Heart left ventricle (tissue), 16 donors: ENCODE data around the gene CUBN. TPM values are rescaled to one million over a fixed set of nuclear protein-coding genes. Genes with fewer than 3 reads are reported as not detected.

Experiments used
- ATAC-seq, 4 donors: fragments of 200-7000 bp; cut with Tn5 transposase; one replicate each; pipeline ENCODE4 v1.9.1; 2020 to 2022; ENCODE audit warnings: moderate library complexity in 4 of 4, mild to moderate bottlenecking in 3 of 4, moderate number of reproducible peaks in 1 of 4
- DNase-seq, 5 donors: peaks; one replicate each; pipeline ENCODE4 v3.0.0-alpha.2; 2020
- H3K27ac ChIP-seq, 12 donors: fragments of 200-600 bp; sonication (generic) in 4 of 12; one replicate each; pipeline versions ENCODE4 v1.5.0 to v1.8.0; 2016 to 2022; ENCODE audit warnings: mild to moderate bottlenecking in 2 of 12
- H3K27me3 ChIP-seq, 9 donors: fragments of 200-600 bp; sonication (generic) in 2 of 9; one replicate each; pipeline versions ENCODE4 v1.5.1 to v1.8.0; 2016 to 2022; ENCODE audit warnings: mild to moderate bottlenecking in 3 of 9
- H3K36me3 ChIP-seq, 9 donors: fragments of 200-600 bp; sonication (generic) in 2 of 9; one replicate each; pipeline versions ENCODE4 v1.5.0 to v1.8.0; 2018 to 2022; ENCODE audit warnings: mild to moderate bottlenecking in 2 of 9
- H3K4me1 ChIP-seq, 12 donors: fragments of 200-600 bp; sonication (generic) in 4 of 12; one replicate each; pipeline versions ENCODE4 v1.5.0 to v1.8.0; 2016 to 2022; ENCODE audit warnings: mild to moderate bottlenecking in 3 of 12
- H3K4me3 ChIP-seq, 12 donors: fragments of 200-600 bp; sonication (generic) in 4 of 12; one replicate each; pipeline versions ENCODE4 v1.5.0 to v1.8.0; 2017 to 2022; ENCODE audit warnings: mild to moderate bottlenecking in 9 of 12, moderate library complexity in 4 of 12
- H3K9me3 ChIP-seq, 12 donors: fragments of 200-600 bp; sonication (generic) in 4 of 12; one replicate each; pipeline versions ENCODE4 v1.5.0 to v1.8.0; 2016 to 2022; ENCODE audit warnings: mild to moderate bottlenecking in 1 of 12
- POLR2A ChIP-seq, 2 donors: fragments of 450-650 bp; IDR thresholded peaks; one replicate each; pipeline ENCODE4 v1.6.1; 2017; ENCODE audit warnings: antibody characterized with exemption in 2 of 2, mild to moderate bottlenecking in 2 of 2, moderate library complexity in 2 of 2
- WGBS, 4 donors: extraction: QIAGEN DNeasy Blood & Tissue Kit in 2 of 4; methylation state at CpG; one replicate each; pipeline versions ENCODE4 v1.1.5 to v1.1.7; 2013 to 2018; 5-methylcytosine and 5-hydroxymethylcytosine counted together
- intact Hi-C, 10 donors: fragments of 100-400 bp; cut with DNase I; formaldehyde crosslinking; loops; one replicate each; pipeline versions ENCODE4 v1.11.1 to v1.14.2; 2022
- polyA plus RNA-seq, 2 donors: library from polyadenylated mRNA; stranded (reverse); fragments of 200-250 nt; gene quantifications; one replicate each; pipeline ENCODE4 v1.2.3, GENCODE V29; 2013
- total RNA-seq, 9 donors: library from RNA; depleted of rRNA in 2 of 9; stranded (reverse); fragments of >200 nt in 2 of 9; fragmentation: NEBNext Ultra II Directional in 3 of 9; extraction: Animal tissue kit (Norgen Biotek cat#: 25700) in 3 of 9; gene quantifications; one replicate each; pipeline versions ENCODE4 v1.1.0 to v1.2.4, GENCODE V29; 2016 to 2023
- TF ChIP-seq, protein P1 (sequence below), 12 donors: fragments of 200-600 bp; sonication (generic) in 4 of 12; IDR thresholded peaks; one replicate each; pipeline versions ENCODE4 v1.5.0 to v1.8.0; 2018 to 2022; ENCODE audit warnings: antibody characterized with exemption in 12 of 12, mild to moderate bottlenecking in 5 of 12
- donor health status: ischemic (EF 13 %, LVEDD 7.1; RV severe dilation, severe dysfunction).
- donor health status: healthy with polysubstance abuse.
- donor health status: DM: no; HTN: yes; CAD: no.
- donor health status: DM: no; HTN: no; CAD: no.
- donor health status: ischemic (EF 25% LVEDD 6.9; RV normal size, moderate dysfunction).
- donor health status: ischemic (EF 25% LVEDD 5.7; RV mildly dilated, moderate dysfunction).
- donor health status: healthy.
- donor health status: DM: yes; HTN: yes; CAD: no.
- donor health status: ischemic (EF 35%, LVEDD 5.7; RV mildly dilated, moderate dysfunction).
- donor health status: nonischemic (EF 11% LVEDD 7.7; RV severe dilation, severe dysfunction).
- donor health status: DM: yes; HTN: yes; CAD: no.
- donor health status: PGD.
- donor health status: ischemic (EF 29% LVEDD 5.4; RV normal size, mild dysfunction).
- donor health status: nonischemic (EF 23%, LVEDD 6.1; RV moderate dilation, normal function).

The CUBN gene
- total and polyA plus RNA-seq, 11 donors = 0.07 to 1.5 (median 0.44) TPM

GRCh38 chr10:17086865-17087367 is 42.7 kb downstream of the CUBN start:
- no peak for ATAC-seq
- H3K4me3 ChIP-seq = no peak overlapping the region

DNA sequence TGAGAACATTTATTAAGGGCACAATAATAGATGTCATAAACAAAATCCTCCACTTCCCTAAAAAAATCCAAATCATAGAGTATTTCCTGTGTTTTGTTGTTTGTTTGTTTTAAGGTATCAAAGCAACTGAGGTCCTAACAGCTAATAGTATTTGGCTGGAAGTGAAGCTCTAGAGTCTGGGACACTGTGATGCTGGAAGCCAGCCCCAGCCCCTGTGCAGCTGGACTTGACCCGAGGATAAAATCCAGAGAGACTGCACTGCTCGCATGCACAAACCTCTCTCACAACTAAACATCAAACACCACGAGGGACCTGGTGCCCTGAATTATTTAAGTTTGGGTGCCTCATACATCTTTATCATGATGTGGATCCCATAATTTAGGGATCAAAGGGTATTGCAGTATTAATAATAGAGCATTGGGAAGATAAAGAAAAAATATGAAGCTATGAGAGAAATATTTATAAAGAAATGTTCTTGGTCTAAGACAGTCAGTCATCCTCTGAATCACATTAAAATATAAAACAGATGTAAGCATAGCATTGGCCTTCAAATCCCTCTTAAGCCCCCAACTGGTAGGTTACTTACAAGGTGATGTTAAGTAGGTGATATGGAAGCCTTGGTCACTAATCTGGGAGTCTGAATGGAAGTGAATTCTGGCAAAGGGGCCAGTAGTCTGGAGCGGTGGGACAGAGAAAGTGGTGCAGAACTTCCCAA is 44.4 kb downstream of the CUBN start:
- no peaks in the 10 kb centered on the region for H3K36me3 ChIP-seq
- TF ChIP-seq, protein P1, sequence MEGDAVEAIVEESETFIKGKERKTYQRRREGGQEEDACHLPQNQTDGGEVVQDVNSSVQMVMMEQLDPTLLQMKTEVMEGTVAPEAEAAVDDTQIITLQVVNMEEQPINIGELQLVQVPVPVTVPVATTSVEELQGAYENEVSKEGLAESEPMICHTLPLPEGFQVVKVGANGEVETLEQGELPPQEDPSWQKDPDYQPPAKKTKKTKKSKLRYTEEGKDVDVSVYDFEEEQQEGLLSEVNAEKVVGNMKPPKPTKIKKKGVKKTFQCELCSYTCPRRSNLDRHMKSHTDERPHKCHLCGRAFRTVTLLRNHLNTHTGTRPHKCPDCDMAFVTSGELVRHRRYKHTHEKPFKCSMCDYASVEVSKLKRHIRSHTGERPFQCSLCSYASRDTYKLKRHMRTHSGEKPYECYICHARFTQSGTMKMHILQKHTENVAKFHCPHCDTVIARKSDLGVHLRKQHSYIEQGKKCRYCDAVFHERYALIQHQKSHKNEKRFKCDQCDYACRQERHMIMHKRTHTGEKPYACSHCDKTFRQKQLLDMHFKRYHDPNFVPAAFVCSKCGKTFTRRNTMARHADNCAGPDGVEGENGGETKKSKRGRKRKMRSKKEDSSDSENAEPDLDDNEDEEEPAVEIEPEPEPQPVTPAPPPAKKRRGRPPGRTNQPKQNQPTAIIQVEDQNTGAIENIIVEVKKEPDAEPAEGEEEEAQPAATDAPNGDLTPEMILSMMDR (IDR thresholded peaks at IDR 0.05) = no peak
- TF ChIP-seq POLR2A (IDR thresholded peaks at IDR 0.05) = no peak
- WGBS, 4 donors = 54 to 71% (median 59%) methylated on average over 4 of the region's 4 CpGs
- H3K9me3 ChIP-seq = no peaks in the 10 kb centered on the region
- H3K27me3 ChIP-seq = no peaks in the 10 kb centered on the region
- intact Hi-C loops = no loop called here
- DNase-seq = peak in 2 of 5 donors; percentile 27 to 51
- no peak overlapping the region for H3K27ac ChIP-seq
- no peak overlapping the region for H3K4me3 ChIP-seq
- ATAC-seq = peak in 2 of 4 donors; percentile 51 to 60
- H3K4me1 ChIP-seq = peaks cover 0 to 12% (median 0%) of the 10 kb centered on the region in 12 donors

More at GRCh38 chr10:17086865-17087367, 42.7 kb downstream of the CUBN start:
- intact Hi-C loops = no loop called here
- Histone ChIP-seq H3K27ac (no peak overlapping the region), H3K9me3 (no peaks in the 10 kb centered on the region), H3K36me3 (no peaks in the 10 kb centered on the region), H3K4me1 (peaks cover 0 to 12% (median 0%) of the 10 kb centered on the region in 12 donors), H3K27me3 (no peaks in the 10 kb centered on the region)
- DNase-seq = no peak
- 96 to 99% (median 97%) methylated on average over 3 of the region's 3 CpGs for WGBS, 4 donors
- TF ChIP-seq POLR2A (IDR thresholded peaks at IDR 0.05) = no peak
- TF ChIP-seq, protein P1 (IDR thresholded peaks at IDR 0.05) = no peak

- H3K36me3 ChIP-seq = no peaks in the 10 kb centered on the region
These were observed 45.4 kb downstream of the CUBN start for GRCh38 chr10:17084258-17084657.

GRCh38 chr10:17081431-17081830 is 48.2 kb downstream of the CUBN start:
- H3K4me1 ChIP-seq = peaks cover 0 to 21% (median 5%) of the 10 kb centered on the region in 12 donors
- no peaks in the 10 kb centered on the region for H3K36me3 ChIP-seq
- no peaks in the 10 kb centered on the region for H3K27me3 ChIP-seq
- no peak overlapping the region for H3K4me3 ChIP-seq
- H3K9me3 ChIP-seq = no peaks in the 10 kb centered on the region
- no peak for DNase-seq
- ATAC-seq = no peak
- 88 to 97% (median 95%) methylated on average over 2 of the region's 2 CpGs for WGBS, 4 donors
- intact Hi-C loops = no loop called here
- TF ChIP-seq, protein P1 (IDR thresholded peaks at IDR 0.05) = no peak
- TF ChIP-seq POLR2A (IDR thresholded peaks at IDR 0.05) = no peak
- no peak overlapping the region for H3K27ac ChIP-seq

More at GRCh38 chr10:17084258-17084657, 45.4 kb downstream of the CUBN start:
- Histone ChIP-seq H3K4me1 (peaks cover 0 to 12% (median 0%) of the 10 kb centered on the region in 12 donors), H3K27ac (no peak overlapping the region), H3K9me3 (no peaks in the 10 kb centered on the region), H3K4me3 (no peak overlapping the region), H3K27me3 (no peaks in the 10 kb centered on the region)
- intact Hi-C loops = no loop called here
- WGBS, 4 donors = 92 to 96% (median 94%) methylated on average over 6 of the region's 6 CpGs
- DNase-seq = no peak
- no peak for ATAC-seq
- no peak for TF ChIP-seq POLR2A (IDR thresholded peaks at IDR 0.05)
- TF ChIP-seq, protein P1 (IDR thresholded peaks at IDR 0.05) = no peak
